SK-N-SH (cell line): ENCODE measurements around the gene PTPRJ. TPM values are rescaled to one million over a fixed set of nuclear protein-coding genes. Genes with fewer than 3 reads are reported as not detected.

Source experiments
- CTCF ChIA-PET: fragments of 300-600, 350-600 bp; formaldehyde crosslinking; extraction: SDS; loops from one replicate; lab custom pipeline; 2021; lab: Yijun Ruan, JAX
- POLR2A ChIA-PET: fragments of 350-600 bp; sonication (Branson Sonifier 250); formaldehyde crosslinking; extraction: SDS; loops from one replicate; lab custom pipeline; 2020; ENCODE audit warnings: antibody characterized with exemption, inconsistent platforms; lab: Yijun Ruan, JAX
- DNase-seq: peaks from one replicate; pipeline ENCODE4 v3.0.0; 2012
- H2AFZ ChIP-seq: fragments of 200-600 bp; sonication (generic); 2 replicates; pipeline ENCODE4 v1.8.1; 2016; ENCODE audit warnings: antibody characterized with exemption, mild to moderate bottlenecking, low read depth
- H3F3A ChIP-seq: fragments of 200-600 bp; sonication (generic); replicated peaks from 2 replicates; pipeline ENCODE3; 2016; ENCODE audit warnings: antibody characterized with exemption, mild to moderate bottlenecking; ENCODE audit not compliant: insufficient read depth
- H3K27ac ChIP-seq, 2 experiments: fragments of 200-500 bp in 1 of 2; fragments of 200-600 bp in 1 of 2; sonication (Bioruptor generic) in 1 of 2; sonication (generic), shearing (Covaris generic) in 1 of 2; 2 replicates each; pipeline versions ENCODE4 v1.5.1 to v1.6.1; 2014 to 2016; ENCODE audit warnings: low read depth in 2 of 2, inconsistent platforms in 1 of 2, low read length in 1 of 2, mild to moderate bottlenecking in 1 of 2, mixed read lengths in 1 of 2
- H3K27me3 ChIP-seq: fragments of 200-600 bp; sonication (generic), shearing (Covaris generic); 2 replicates; pipeline ENCODE4 v1.6.1; 2016; ENCODE audit warnings: mixed run types; ENCODE audit not compliant: insufficient read depth
- H3K36me3 ChIP-seq, 2 experiments: fragments of 200-500 bp in 1 of 2; fragments of 200-600 bp in 1 of 2; sonication (Bioruptor generic) in 1 of 2; sonication (generic) in 1 of 2; replicated peaks in 1 of 2; 2 replicates each; pipeline versions ENCODE3 to v1.5.1; 2014 to 2016; ENCODE audit warnings: low read length in 1 of 2, mild to moderate bottlenecking in 1 of 2; ENCODE audit not compliant: insufficient read depth in 2 of 2, control insufficient read depth in 1 of 2
- H3K4me1 ChIP-seq, 2 experiments: fragments of 200-500 bp in 1 of 2; fragments of 200-600 bp in 1 of 2; sonication (Bioruptor generic) in 1 of 2; sonication (generic), shearing (Covaris generic) in 1 of 2; 2 replicates each; pipeline versions ENCODE4 v1.5.1 to v1.6.1; 2014 to 2016; ENCODE audit warnings: low read depth in 1 of 2, low read length in 1 of 2, mixed run types in 1 of 2; ENCODE audit not compliant: insufficient read depth in 2 of 2, control insufficient read depth in 1 of 2
- H3K4me2 ChIP-seq: fragments of 200-600 bp; sonication (generic), shearing (Covaris generic); 2 replicates; pipeline ENCODE4 v1.6.1; 2017; ENCODE audit warnings: mixed run types
- H3K4me3 ChIP-seq, 2 experiments: fragments of 200-500 bp in 1 of 2; fragments of 200-600 bp in 1 of 2; sonication (Bioruptor generic) in 1 of 2; sonication (generic), shearing (Covaris generic) in 1 of 2; 2 replicates each; pipeline versions ENCODE4 v1.5.1 to v1.8.1; 2014 to 2016; ENCODE audit warnings: low read depth in 2 of 2, inconsistent platforms in 1 of 2, low read length in 1 of 2, mild to moderate bottlenecking in 1 of 2, mixed read lengths in 1 of 2, moderate library complexity in 1 of 2
- H3K79me2 ChIP-seq: fragments of 200-600 bp; sonication (generic); 2 replicates; pipeline ENCODE4 v1.8.1; 2017; ENCODE audit warnings: mild to moderate bottlenecking; ENCODE audit not compliant: insufficient read depth
- H3K9ac ChIP-seq: fragments of 200-600 bp; sonication (generic); 2 replicates; pipeline ENCODE4 v1.6.1; 2017; ENCODE audit warnings: mixed run types
- H3K9me2 ChIP-seq: fragments of 200-600 bp; sonication (generic); 2 replicates; pipeline ENCODE4 v1.6.1; 2017; ENCODE audit warnings: mixed run types
- H3K9me3 ChIP-seq: fragments of 200-600 bp; sonication (generic); 2 replicates; pipeline ENCODE4 v1.6.1; 2017; ENCODE audit warnings: mixed run types, mild to moderate bottlenecking, moderate library complexity
- H4K20me1 ChIP-seq: fragments of 200-600 bp; sonication (generic); 2 replicates; pipeline ENCODE4 v1.6.1; 2017; ENCODE audit warnings: mild to moderate bottlenecking, mixed run types; ENCODE audit not compliant: insufficient read depth
- CHD2 ChIP-seq: fragments of 150-350 bp; IDR thresholded peaks from 2 replicates; pipeline ENCODE4 v1.6.1; 2018; ENCODE audit warnings: low read length; ENCODE audit not compliant: partially characterized antibody
- EZH2phosphoT487 ChIP-seq: fragments of 200-600 bp; sonication (generic); IDR thresholded peaks from 2 replicates; pipeline ENCODE4 v1.6.1; 2017; ENCODE audit warnings: low read depth, mixed run types, mild to moderate bottlenecking, antibody characterized with exemption, moderate library complexity, borderline replicate concordance
- FOSL2 ChIP-seq: IDR thresholded peaks from 2 replicates; pipeline ENCODE4 v1.4.0; 2012; ENCODE audit warnings: low read depth, mild to moderate bottlenecking, moderate library complexity, borderline replicate concordance
- MEF2A ChIP-seq: IDR thresholded peaks from 2 replicates; pipeline ENCODE4 v1.4.0; 2012; ENCODE audit warnings: low read depth, borderline replicate concordance
- NFIC ChIP-seq: IDR thresholded peaks from 2 replicates; pipeline ENCODE4 v1.4.0; 2012; ENCODE audit warnings: borderline replicate concordance
- NRF1 ChIP-seq: IDR thresholded peaks from 2 replicates; pipeline ENCODE4 v1.6.1; 2012; ENCODE audit warnings: low read depth, mild to moderate bottlenecking, low read length
- RAD21 ChIP-seq: IDR thresholded peaks from 2 replicates; pipeline ENCODE4 v1.6.1; 2012; ENCODE audit warnings: mild to moderate bottlenecking, low read length
- RCOR1 ChIP-seq: fragments of 150-350 bp; IDR thresholded peaks from 2 replicates; pipeline ENCODE4 v1.6.1; 2017; ENCODE audit warnings: antibody characterized with exemption, low read length
- TCF12 ChIP-seq: IDR thresholded peaks from 2 replicates; pipeline ENCODE4 v1.4.0; 2012
- TEAD4 ChIP-seq: IDR thresholded peaks from 2 replicates; pipeline ENCODE4 v1.4.0; 2012; ENCODE audit warnings: mild to moderate bottlenecking, borderline replicate concordance; ENCODE audit not compliant: insufficient read depth
- WGBS: methylation state at CpG from one replicate; pipeline ENCODE4 v1.1.6; 2017; ENCODE audit warnings: low lambda C conversion rate; 5-methylcytosine and 5-hydroxymethylcytosine counted together
- polyA plus RNA-seq, 3 experiments: library from polyadenylated mRNA; depleted of rRNA; stranded (reverse); fragments of >200 nt; gene quantifications; 2 replicates each; pipeline ENCODE4 v1.2.3, GENCODE V29; 2012
- TF ChIP-seq, protein P1 (sequence below): IDR thresholded peaks from 2 replicates; pipeline ENCODE4 v1.4.0; 2012; ENCODE audit warnings: low read depth, borderline replicate concordance
- TF ChIP-seq, protein P2 (sequence below): IDR thresholded peaks from 2 replicates; pipeline ENCODE4; 2012
- TF ChIP-seq, protein P3 (sequence below): fragments of 200-600 bp; sonication (generic); IDR thresholded peaks from 2 replicates; pipeline ENCODE4 v1.6.1; 2017; ENCODE audit warnings: antibody characterized with exemption, mild to moderate bottlenecking, moderate library complexity

Gene PTPRJ
- polyA plus RNA-seq, 1 of the 3 experiments (the other 2 are of a cell fraction): 4.5 TPM

DNA sequence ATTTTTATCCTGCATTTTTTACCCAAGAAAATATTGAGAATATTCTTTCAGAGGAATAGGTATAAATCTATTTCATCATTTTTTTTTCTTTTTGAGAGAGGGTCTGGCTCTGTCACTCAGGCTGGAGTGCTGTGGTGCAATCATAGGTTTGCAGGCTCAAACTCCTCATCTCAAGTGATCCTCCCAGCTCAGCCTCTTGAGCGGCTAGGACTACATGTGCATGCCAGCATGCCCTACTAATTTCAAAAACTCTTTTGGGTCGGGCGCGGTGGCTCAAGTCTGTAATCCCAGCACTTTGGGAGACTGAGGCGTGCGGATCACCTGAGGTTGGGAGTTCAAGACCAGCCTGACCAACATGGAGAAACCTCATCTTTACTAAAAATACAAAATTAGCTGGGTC, 20.3 kb upstream of the PTPRJ start:
- no peaks in the 10 kb centered on the region for H4K20me1 ChIP-seq
- H3K27ac ChIP-seq: no peak overlapping the region
- no peaks in the 10 kb centered on the region for H3F3A ChIP-seq
- no peak overlapping the region for H3K4me3 ChIP-seq
- WGBS: 94% methylated on average over 6 of the region's 6 CpGs
- no peak for DNase-seq
- H3K9me2 ChIP-seq: no peaks in the 10 kb centered on the region
- no peaks in the 10 kb centered on the region for H3K9me3 ChIP-seq
- ChIA-PET POLR2A (no interaction called here), CTCF (interaction anchor here (2.4 kb wide), 1 partner anchor 26 kb away, joined by 9 read pairs; no protein-coding TSS in a partner anchor)
- no peak overlapping the region for H3K9ac ChIP-seq
- no peaks in the 10 kb centered on the region for H3K36me3 ChIP-seq
- TF ChIP-seq TEAD4: no peak
- TF ChIP-seq, protein P1, sequence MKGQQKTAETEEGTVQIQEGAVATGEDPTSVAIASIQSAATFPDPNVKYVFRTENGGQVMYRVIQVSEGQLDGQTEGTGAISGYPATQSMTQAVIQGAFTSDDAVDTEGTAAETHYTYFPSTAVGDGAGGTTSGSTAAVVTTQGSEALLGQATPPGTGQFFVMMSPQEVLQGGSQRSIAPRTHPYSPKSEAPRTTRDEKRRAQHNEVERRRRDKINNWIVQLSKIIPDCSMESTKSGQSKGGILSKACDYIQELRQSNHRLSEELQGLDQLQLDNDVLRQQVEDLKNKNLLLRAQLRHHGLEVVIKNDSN: no peak
- no peak for TF ChIP-seq NRF1
- no peak for TF ChIP-seq MEF2A
- TF ChIP-seq, protein P2, sequence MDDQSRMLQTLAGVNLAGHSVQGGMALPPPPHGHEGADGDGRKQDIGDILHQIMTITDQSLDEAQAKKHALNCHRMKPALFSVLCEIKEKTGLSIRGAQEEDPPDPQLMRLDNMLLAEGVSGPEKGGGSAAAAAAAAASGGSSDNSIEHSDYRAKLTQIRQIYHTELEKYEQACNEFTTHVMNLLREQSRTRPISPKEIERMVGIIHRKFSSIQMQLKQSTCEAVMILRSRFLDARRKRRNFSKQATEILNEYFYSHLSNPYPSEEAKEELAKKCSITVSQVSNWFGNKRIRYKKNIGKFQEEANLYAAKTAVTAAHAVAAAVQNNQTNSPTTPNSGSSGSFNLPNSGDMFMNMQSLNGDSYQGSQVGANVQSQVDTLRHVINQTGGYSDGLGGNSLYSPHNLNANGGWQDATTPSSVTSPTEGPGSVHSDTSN: no peak
- TF ChIP-seq, protein P3, sequence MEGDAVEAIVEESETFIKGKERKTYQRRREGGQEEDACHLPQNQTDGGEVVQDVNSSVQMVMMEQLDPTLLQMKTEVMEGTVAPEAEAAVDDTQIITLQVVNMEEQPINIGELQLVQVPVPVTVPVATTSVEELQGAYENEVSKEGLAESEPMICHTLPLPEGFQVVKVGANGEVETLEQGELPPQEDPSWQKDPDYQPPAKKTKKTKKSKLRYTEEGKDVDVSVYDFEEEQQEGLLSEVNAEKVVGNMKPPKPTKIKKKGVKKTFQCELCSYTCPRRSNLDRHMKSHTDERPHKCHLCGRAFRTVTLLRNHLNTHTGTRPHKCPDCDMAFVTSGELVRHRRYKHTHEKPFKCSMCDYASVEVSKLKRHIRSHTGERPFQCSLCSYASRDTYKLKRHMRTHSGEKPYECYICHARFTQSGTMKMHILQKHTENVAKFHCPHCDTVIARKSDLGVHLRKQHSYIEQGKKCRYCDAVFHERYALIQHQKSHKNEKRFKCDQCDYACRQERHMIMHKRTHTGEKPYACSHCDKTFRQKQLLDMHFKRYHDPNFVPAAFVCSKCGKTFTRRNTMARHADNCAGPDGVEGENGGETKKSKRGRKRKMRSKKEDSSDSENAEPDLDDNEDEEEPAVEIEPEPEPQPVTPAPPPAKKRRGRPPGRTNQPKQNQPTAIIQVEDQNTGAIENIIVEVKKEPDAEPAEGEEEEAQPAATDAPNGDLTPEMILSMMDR: no peak
- no peak for TF ChIP-seq RCOR1
- no peak for TF ChIP-seq CHD2
- H3K4me1 ChIP-seq: no peaks in the 10 kb centered on the region
- H3K79me2 ChIP-seq: no peaks in the 10 kb centered on the region
- no peak overlapping the region for H2AFZ ChIP-seq
- no peaks in the 10 kb centered on the region for H3K27me3 ChIP-seq
- no peak overlapping the region for H3K4me2 ChIP-seq

DNA sequence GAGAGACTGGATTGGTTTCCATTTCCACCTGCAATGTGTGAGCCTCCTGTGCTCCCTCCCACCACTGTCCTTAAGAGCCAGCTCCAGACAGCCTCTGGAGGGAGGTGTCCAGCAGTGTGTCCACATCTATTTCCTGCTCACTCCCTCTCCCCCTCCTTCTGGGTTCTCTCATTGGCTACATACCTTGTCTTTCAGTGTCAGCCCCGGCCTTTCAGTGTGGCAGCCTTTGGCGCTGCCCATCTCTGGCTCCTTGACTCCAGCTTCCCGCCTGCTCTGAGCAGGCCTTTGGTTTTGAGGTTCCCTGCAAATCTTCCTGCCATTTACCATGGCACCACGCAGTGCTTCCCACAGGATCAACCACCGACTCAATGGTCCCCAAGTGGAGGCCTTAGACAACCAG, 19.0 kb upstream of the PTPRJ start:
- Histone ChIP-seq H3K9ac (no peak overlapping the region), H3K9me3 (no peaks in the 10 kb centered on the region), H3K79me2 (no peaks in the 10 kb centered on the region), H3K9me2 (no peaks in the 10 kb centered on the region), H4K20me1 (no peaks in the 10 kb centered on the region), H3K36me3 (no peaks in the 10 kb centered on the region), H3K27ac (no peak overlapping the region), H3K4me3 (no peak overlapping the region), H3F3A (no peaks in the 10 kb centered on the region), H3K4me2 (no peak overlapping the region), H2AFZ (no peak overlapping the region), H3K4me1 (no peaks in the 10 kb centered on the region), H3K27me3 (no peaks in the 10 kb centered on the region)
- no peak for DNase-seq
- WGBS: 94% methylated on average over 5 of the region's 5 CpGs
- CTCF ChIA-PET: interaction anchor here (2.6 kb wide), 1 partner anchor 27 kb away, joined by 6 read pairs; no protein-coding TSS in a partner anchor
- TF ChIP-seq EZH2phosphoT487 (no peak), TCF12 (no peak), NFIC (no peak), RAD21 (no peak), CHD2 (no peak), FOSL2 (no peak)
- TF ChIP-seq, protein P2: peak; percentile 79
- POLR2A ChIA-PET: no interaction called here
